Gastroesophageal sphincter (tissue), 4 donors: ENCODE measurements around the gene RAD51B. TPM values are rescaled to one million over a fixed set of nuclear protein-coding genes. Genes with fewer than 3 reads are reported as not detected.

Experiments used
- ATAC-seq: fragments of 150-250 bp; one replicate; pipeline ENCODE4 v1.9.1; 2016; ENCODE audit warnings: mild to moderate bottlenecking, moderate library complexity
- H3K27ac ChIP-seq, 4 donors: fragments of 200-600 bp; sonication (generic) in 3 of 4; 1 replicate in 3 of 4; 2 replicates in 1 of 4; pipeline ENCODE4 v1.5.1; 2016 to 2019
- H3K27me3 ChIP-seq: fragments of 200-600 bp; sonication (generic); one replicate; pipeline ENCODE4 v1.5.1; 2019
- H3K36me3 ChIP-seq, 2 donors: fragments of 200-600 bp; sonication (generic); one replicate each; pipeline ENCODE4 v1.5.1; 2019; ENCODE audit warnings: control low read depth in 1 of 2
- H3K4me1 ChIP-seq, 3 donors: fragments of 200-600 bp; sonication (generic); 1 replicate in 2 of 3; 2 replicates in 1 of 3; pipeline ENCODE4 v1.5.1; 2016 to 2019; ENCODE audit warnings: control low read depth in 2 of 3
- H3K4me3 ChIP-seq, 2 donors: fragments of 200-600 bp; sonication (generic); one replicate each; pipeline ENCODE4 v1.5.1; 2019; ENCODE audit warnings: mild to moderate bottlenecking in 1 of 2, moderate library complexity in 1 of 2
- H3K9me3 ChIP-seq, 3 donors: fragments of 200-600 bp; sonication (generic); one replicate each; pipeline ENCODE4 v1.5.1; 2017 to 2019; ENCODE audit warnings: control low read depth in 2 of 3
- CTCF ChIP-seq, 4 experiments: fragments of 200-600 bp in 2 of 4; fragments of 450-650 bp in 2 of 4; sonication (generic) in 1 of 4; IDR thresholded peaks; one replicate each; pipeline ENCODE4 v1.5.1; 2017 to 2019; ENCODE audit warnings: antibody characterized with exemption in 4 of 4, mild to moderate bottlenecking in 2 of 4, moderate library complexity in 2 of 4
- EP300 ChIP-seq: sonication (generic); formaldehyde crosslinking; IDR thresholded peaks from one replicate; pipeline ENCODE4 v1.6.1; 2017; ENCODE audit warnings: antibody characterized with exemption, mild to moderate bottlenecking
- POLR2A ChIP-seq, 2 donors: fragments of 450-650 bp; IDR thresholded peaks; one replicate each; pipeline ENCODE4 v1.6.1; 2017; ENCODE audit warnings: antibody characterized with exemption in 2 of 2, mild to moderate bottlenecking in 2 of 2, moderate library complexity in 1 of 2
- POLR2AphosphoS5 ChIP-seq: sonication (generic); formaldehyde crosslinking; IDR thresholded peaks from one replicate; pipeline ENCODE4 v1.6.1; 2017; ENCODE audit warnings: antibody characterized with exemption
- WGBS, 2 donors: methylation state at CpG; one replicate each; pipeline ENCODE4 v1.1.5; 2018; ENCODE audit warnings: low coverage in 1 of 2; 5-methylcytosine and 5-hydroxymethylcytosine counted together
- total RNA-seq, 4 donors: library from RNA; depleted of rRNA; stranded (reverse); fragments of >200 nt; gene quantifications; one replicate each; pipeline ENCODE4 v1.1.0, GENCODE V29; 2016

Gene RAD51B
- total RNA-seq, 4 donors from 2014 or later = 5.1 to 7.0 (median 6.0) TPM

- Histone ChIP-seq H3K27me3 (no peaks in the 10 kb centered on the region), H3K9me3 (no peaks in the 10 kb centered on the region), H3K4me3 (no peak overlapping the region), H3K36me3 (no peaks in the 10 kb centered on the region), H3K4me1 (peaks cover 5 to 60% (median 20%) of the 10 kb centered on the region in 3 donors), H3K27ac (peak overlapping the region in 2 of 4 donors; percentile 71 to 81)
- TF ChIP-seq CTCF (IDR thresholded peaks at IDR 0.05) = no peak
- no peak for TF ChIP-seq POLR2A (IDR thresholded peaks at IDR 0.05)
- WGBS, 2 donors = 89% methylated on average over 4 of the region's 4 CpGs; no CpG with 5 or more reads in 1 of the 2 donors
- ATAC-seq = no peak
Observed at GRCh38 chr14:68584786-68585185, 765.2 kb downstream of the RAD51B start.

- ATAC-seq = no peak
- H3K4me1 ChIP-seq = peaks cover 5 to 69% (median 29%) of the 10 kb centered on the region in 3 donors
Observed at GRCh38 chr14:68585690-68586089, 766.1 kb downstream of the RAD51B start.

GRCh38 chr14:68586896-68587751, 767.5 kb downstream of the RAD51B start:
- no peaks in the 10 kb centered on the region for H3K9me3 ChIP-seq
- TF ChIP-seq EP300 (no peak), POLR2AphosphoS5 (no peak), CTCF (IDR thresholded peaks at IDR 0.05) (no peak), POLR2A (IDR thresholded peaks at IDR 0.05) (no peak)
- H3K27me3 ChIP-seq = no peaks in the 10 kb centered on the region
- H3K27ac ChIP-seq = peak overlapping the region; percentile 34 to 81 (median 75)
- ATAC-seq = peak; percentile 33
- H3K4me3 ChIP-seq = no peak overlapping the region
- WGBS, 2 donors = 49% methylated on average over 4 of the region's 13 CpGs; no CpG with 5 or more reads in 1 of the 2 donors
- no peaks in the 10 kb centered on the region for H3K36me3 ChIP-seq
- H3K4me1 ChIP-seq = peaks cover 5 to 71% (median 30%) of the 10 kb centered on the region in 3 donors

More at GRCh38 chr14:68585690-68586089, 766.1 kb downstream of the RAD51B start:
- no peaks in the 10 kb centered on the region for H3K36me3 ChIP-seq
- H3K4me3 ChIP-seq = no peak overlapping the region
- no peaks in the 10 kb centered on the region for H3K9me3 ChIP-seq
- WGBS, 2 donors = 0 to 38% methylated on average over 1 to 14 of the region's 16 CpGs
- no peak for TF ChIP-seq POLR2A (IDR thresholded peaks at IDR 0.05)
- no peak for TF ChIP-seq CTCF (IDR thresholded peaks at IDR 0.05)
- no peak for TF ChIP-seq POLR2AphosphoS5
- TF ChIP-seq EP300 = no peak
- H3K27me3 ChIP-seq = no peaks in the 10 kb centered on the region
- peak overlapping the region in 3 of 4 donors; percentile 71 to 81 (median 79) for H3K27ac ChIP-seq

GRCh38 chr14:68587931-68588330, 768.4 kb downstream of the RAD51B start:
- no peak for TF ChIP-seq POLR2A (IDR thresholded peaks at IDR 0.05)
- no peak for TF ChIP-seq POLR2AphosphoS5
- no peak for TF ChIP-seq CTCF (IDR thresholded peaks at IDR 0.05)
- TF ChIP-seq EP300 = no peak
- Histone ChIP-seq H3K27ac (peak overlapping the region; percentile 34 to 81 (median 75)), H3K4me3 (no peak overlapping the region), H3K36me3 (no peaks in the 10 kb centered on the region), H3K4me1 (peaks cover 5 to 71% (median 30%) of the 10 kb centered on the region in 3 donors), H3K9me3 (no peaks in the 10 kb centered on the region), H3K27me3 (no peaks in the 10 kb centered on the region)
- 92% methylated on average over 4 of the region's 6 CpGs; no CpG with 5 or more reads in 1 of the 2 donors for WGBS, 2 donors
- no peak for ATAC-seq
